Measurements from ENCODE around the gene PEX16.

The PEX16 gene

DNA sequence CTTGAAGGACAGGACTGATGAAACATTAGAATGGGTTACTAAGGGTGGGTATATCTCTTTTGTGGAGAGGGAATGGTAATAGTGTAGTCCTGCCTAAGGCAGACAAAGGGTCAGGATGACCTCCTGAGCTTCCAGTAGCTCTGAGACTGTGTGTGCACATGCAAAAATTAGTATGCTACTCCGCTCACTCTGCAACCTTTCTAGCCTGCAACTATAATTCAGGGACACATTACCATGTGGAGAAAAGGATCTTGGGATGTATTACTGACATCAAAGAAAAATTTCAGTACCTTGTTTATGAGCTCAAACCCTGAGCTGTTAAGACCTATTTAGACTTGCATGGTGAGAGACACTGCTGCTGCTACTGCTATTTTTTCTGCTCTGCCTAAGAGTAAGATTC is 30.2 kb upstream of the PEX16 start:
- no peak for DNase-seq (ENCODE audit: low spot score)
- TF ChIP-seq, protein P1, sequence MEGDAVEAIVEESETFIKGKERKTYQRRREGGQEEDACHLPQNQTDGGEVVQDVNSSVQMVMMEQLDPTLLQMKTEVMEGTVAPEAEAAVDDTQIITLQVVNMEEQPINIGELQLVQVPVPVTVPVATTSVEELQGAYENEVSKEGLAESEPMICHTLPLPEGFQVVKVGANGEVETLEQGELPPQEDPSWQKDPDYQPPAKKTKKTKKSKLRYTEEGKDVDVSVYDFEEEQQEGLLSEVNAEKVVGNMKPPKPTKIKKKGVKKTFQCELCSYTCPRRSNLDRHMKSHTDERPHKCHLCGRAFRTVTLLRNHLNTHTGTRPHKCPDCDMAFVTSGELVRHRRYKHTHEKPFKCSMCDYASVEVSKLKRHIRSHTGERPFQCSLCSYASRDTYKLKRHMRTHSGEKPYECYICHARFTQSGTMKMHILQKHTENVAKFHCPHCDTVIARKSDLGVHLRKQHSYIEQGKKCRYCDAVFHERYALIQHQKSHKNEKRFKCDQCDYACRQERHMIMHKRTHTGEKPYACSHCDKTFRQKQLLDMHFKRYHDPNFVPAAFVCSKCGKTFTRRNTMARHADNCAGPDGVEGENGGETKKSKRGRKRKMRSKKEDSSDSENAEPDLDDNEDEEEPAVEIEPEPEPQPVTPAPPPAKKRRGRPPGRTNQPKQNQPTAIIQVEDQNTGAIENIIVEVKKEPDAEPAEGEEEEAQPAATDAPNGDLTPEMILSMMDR (IDR thresholded peaks at IDR 0.05; ENCODE audit: extremely low read depth, missing control alignments), result no peak

DNA sequence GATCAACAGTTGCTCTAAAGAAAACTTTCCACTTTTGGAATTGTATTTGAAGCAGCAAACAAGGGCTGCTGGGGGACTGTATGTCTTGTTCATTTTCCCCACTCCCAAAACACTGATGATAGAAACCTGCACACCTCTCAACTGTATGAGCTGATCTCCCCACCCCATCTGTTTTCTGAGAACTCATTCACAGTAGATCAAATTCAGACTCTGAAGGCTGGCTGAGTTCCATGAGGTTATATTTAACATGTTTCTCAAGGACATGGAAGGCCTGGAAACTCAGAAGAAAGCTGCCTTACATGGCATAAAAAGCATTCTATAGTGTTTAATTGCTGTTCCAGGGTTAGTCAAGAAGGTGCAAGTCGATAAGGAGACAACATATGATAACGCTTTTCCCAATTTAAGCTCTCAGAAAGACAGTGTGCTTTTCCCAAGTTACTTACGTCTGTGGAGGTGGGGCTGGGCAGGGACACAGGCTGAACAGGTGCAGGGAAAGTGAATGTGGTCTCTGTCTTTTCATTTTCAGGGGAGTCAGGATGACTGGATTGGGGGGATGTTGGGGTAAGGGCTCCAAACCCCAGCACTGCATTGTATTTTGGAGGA is 27.8 kb upstream of the PEX16 start:
- TF ChIP-seq, protein P1 (IDR thresholded peaks at IDR 0.05; ENCODE audit: extremely low read depth, missing control alignments), result no peak
- DNase-seq (ENCODE audit: low spot score), result no peak

DNA sequence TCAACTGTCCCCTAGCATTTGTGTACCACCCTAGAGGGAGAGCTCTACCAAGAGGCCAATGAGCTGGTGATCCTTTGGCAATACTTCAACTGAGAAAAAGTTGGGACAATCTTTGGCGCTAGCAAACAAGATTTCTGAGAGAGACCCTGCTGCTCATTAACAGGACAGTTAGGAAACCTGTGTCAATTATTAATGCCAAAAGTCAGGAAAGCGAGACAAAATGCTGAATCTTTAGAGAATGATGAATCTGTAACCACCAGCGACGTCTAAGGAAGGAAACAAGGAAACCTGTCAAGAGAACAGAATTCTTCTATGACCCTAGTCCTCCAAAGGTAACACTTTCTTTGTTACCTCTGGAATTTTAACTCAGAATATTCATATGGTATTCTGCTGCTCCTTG is 24.7 kb upstream of the PEX16 start:
- no peak for DNase-seq (ENCODE audit: low spot score)
- TF ChIP-seq, protein P1 (IDR thresholded peaks at IDR 0.05; ENCODE audit: extremely low read depth, missing control alignments), result no peak

DNA sequence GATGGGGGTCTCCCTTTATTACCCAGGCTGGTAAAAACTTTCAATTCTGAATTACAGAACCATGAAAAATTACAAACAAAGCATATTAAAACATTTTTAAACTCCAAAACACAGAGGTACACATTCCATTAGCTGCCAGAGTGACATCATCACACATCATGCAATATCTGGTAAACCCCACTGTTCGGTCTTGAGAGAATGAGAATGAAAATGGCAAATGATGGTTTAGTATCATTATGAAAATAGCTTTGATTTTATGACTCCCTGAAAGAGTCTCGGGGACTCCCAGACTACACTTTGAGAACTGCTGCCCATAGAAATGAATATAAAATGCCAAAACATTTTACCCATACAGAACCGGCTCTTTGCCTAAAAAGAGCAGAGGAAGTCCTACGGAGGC is 23.6 kb upstream of the PEX16 start:
- no peak for DNase-seq (ENCODE audit: low spot score)
- TF ChIP-seq, protein P1 (IDR thresholded peaks at IDR 0.05; ENCODE audit: extremely low read depth, missing control alignments), result no peak

DNA sequence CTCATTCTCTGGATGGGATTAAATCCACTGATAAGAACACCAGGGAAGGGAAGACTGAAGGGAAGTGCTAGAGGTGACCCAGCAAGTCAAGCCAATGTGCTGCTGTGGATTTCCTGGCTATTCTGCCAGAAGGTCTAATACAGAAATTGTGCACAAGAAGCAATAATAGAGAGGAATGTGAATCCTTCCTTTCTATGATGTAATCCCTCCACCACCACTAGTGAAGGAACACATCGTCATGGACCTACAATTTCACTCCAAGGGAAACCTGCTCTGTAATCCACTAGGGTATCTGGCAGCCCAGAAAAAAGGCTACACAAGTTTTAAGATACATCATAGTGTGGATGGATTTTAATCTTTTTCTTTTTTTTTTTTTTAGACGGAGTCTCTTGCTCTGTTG is 22.2 kb upstream of the PEX16 start:
- DNase-seq (ENCODE audit: low spot score), result no peak
- TF ChIP-seq, protein P1 (IDR thresholded peaks at IDR 0.05; ENCODE audit: extremely low read depth, missing control alignments), result no peak

DNA sequence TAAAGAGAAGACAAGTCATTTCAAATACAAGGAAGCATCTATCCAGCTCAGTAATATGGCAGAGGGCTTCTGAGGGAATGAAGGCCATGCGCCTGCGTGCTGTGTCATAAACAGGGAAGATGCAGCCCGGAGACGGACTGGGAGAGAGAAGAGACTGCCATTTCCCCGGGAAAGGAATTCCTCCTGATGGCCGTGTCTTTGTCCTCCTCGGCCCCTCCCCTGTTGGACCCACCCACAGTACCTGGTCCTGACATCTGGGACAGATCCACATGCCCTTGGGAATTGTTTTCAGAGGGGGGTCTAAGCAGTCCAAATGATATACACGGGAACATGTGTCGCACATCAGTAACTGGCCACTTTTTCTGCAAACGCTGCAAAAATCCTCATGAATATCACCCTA is 20.2 kb upstream of the PEX16 start:
- no peak for DNase-seq (ENCODE audit: low spot score)
- TF ChIP-seq, protein P1 (IDR thresholded peaks at IDR 0.05; ENCODE audit: extremely low read depth, missing control alignments), result no peak

DNA sequence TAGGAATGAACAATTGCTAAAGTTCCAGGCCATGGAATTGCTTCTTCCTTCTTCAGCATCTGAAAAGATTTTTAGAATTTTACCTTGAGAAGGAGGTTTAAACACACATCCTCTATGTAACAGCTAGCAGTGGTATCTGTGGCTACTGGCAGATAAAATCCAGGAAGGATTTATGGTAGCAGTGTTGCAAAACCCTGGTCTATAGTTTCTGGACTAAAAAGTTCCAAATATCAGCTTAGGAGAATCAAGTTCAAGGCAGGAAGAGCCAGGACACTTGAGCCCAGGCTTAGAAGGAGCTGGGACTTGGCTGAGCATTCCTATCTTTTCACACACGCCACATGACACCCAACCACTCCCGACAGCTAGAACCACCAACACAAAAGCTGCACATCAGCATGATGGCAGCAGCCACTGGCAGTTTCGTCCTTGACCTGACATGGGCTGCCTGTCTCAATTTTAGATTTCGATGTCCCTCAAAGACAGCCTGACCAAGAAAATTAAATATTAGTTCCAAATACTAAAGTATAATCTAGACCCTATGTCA is 18.9 kb upstream of the PEX16 start:
- TF ChIP-seq, protein P1 (IDR thresholded peaks at IDR 0.05; ENCODE audit: extremely low read depth, missing control alignments), result no peak

More for the DNA sequence above, 18.9 kb upstream of the PEX16 start:
- DNase-seq (ENCODE audit: low spot score), result no peak
